ENCODE data around the gene TTC34.

TTC34 gene

DNA sequence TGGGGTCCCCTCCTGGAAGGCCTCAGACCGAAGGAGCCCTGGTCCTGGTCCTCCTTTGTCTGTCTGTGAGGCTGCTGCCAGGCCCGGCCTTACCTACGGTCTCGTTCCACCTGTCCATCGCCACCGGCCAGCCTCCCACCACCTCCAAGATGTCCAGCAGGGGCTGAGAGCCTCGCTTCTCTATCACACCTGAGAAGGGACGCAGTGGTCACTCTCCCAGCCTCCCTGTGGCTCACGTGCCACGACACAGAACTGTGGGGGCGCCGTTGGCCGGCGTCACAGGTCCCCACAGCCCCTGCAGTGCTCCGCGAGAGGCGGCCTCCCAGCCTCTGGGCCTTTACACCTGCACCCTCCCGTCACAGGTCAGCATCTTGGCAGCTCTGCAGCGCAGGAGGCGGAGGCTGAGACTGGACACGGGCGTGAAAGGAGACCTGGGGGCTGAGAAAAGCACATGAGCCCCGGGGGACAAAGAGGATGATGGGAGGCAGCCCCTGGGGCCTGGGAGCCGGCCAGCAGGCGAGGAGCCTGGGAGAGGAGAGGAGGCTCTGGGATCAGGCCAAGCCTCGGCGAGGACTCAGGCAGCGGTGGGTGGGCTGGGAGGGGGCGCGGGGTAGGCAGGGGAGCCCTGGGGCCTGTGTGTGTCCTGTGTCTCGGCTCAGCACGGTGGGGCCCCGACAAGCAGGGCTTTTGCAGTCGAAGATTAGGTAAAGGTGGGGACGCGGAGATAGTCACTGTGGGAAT lies 194.4 kb downstream of the TTC34 start:
- Histone ChIP-seq H3K4me1 (ENCODE audit: insufficient read depth, low read length, severe bottlenecking) (no peaks in the 10 kb centered on the region), H3K4me2 (ENCODE audit: low read length) (no peak overlapping the region), H2AFZ (ENCODE audit: low read length) (no peak overlapping the region), H3K36me3 (ENCODE audit: insufficient read depth, low read length) (no peaks in the 10 kb centered on the region), H3K9ac (ENCODE audit: low read length) (no peak overlapping the region), H3K27ac (ENCODE audit: low read depth, low read length, poor library complexity, severe bottlenecking) (no peak overlapping the region), H3K9me3 (ENCODE audit: low read length) (no peaks in the 10 kb centered on the region), H4K20me1 (ENCODE audit: insufficient read depth, low read length) (no peaks in the 10 kb centered on the region), H3K9me2 (ENCODE audit: low read depth, low read length) (no peaks in the 10 kb centered on the region), H3F3A (ENCODE audit: insufficient read depth, low read length) (no peaks in the 10 kb centered on the region), H3K4me3 (ENCODE audit: low read depth, low read length, poor library complexity, severe bottlenecking) (no peak overlapping the region), H3K79me2 (ENCODE audit: insufficient read depth, low read length) (no peaks in the 10 kb centered on the region), H3K27me3 (ENCODE audit: insufficient read depth, low read length) (peaks cover 9% of the 10 kb centered on the region; the same call in 1 of the 2 replicates)
- TF ChIP-seq, protein P1, sequence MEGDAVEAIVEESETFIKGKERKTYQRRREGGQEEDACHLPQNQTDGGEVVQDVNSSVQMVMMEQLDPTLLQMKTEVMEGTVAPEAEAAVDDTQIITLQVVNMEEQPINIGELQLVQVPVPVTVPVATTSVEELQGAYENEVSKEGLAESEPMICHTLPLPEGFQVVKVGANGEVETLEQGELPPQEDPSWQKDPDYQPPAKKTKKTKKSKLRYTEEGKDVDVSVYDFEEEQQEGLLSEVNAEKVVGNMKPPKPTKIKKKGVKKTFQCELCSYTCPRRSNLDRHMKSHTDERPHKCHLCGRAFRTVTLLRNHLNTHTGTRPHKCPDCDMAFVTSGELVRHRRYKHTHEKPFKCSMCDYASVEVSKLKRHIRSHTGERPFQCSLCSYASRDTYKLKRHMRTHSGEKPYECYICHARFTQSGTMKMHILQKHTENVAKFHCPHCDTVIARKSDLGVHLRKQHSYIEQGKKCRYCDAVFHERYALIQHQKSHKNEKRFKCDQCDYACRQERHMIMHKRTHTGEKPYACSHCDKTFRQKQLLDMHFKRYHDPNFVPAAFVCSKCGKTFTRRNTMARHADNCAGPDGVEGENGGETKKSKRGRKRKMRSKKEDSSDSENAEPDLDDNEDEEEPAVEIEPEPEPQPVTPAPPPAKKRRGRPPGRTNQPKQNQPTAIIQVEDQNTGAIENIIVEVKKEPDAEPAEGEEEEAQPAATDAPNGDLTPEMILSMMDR (IDR thresholded peaks at IDR 0.05; ENCODE audit: low read length) = no peak
- no peak for TF ChIP-seq EZH2 (IDR thresholded peaks at IDR 0.05; ENCODE audit: borderline replicate concordance, low read length)

DNA sequence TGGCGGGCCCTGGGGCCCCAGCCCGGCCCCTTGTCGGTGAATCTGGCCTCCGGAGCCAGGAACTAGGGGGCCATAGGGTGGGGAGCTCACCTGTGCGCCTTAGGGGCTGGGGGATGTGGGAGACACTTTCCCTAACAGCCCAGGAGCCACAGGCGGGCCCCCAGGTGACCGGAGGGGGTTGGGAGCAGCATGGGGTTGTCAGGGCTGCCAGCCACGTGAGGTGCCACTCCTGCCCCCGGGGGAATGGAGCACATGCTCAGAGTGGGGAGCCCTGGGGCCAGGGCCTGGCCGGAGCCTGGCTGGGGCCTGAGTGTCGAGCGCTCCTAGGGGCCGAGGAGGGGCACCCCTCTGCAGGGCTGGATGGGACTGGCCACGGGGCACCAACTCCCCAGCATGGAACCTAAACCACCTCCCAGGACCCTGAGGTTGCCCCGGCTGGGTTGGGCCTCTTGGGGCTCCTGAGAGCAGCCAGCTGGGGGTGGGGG lies 195.1 kb downstream of the TTC34 start:
- no peak overlapping the region for H3K4me3 ChIP-seq (ENCODE audit: low read depth, low read length, poor library complexity, severe bottlenecking)
- no peaks in the 10 kb centered on the region for H3K9me2 ChIP-seq (ENCODE audit: low read depth, low read length)
- H2AFZ ChIP-seq (ENCODE audit: low read length) = no peak overlapping the region
- H3K4me1 ChIP-seq (ENCODE audit: insufficient read depth, low read length, severe bottlenecking) = no peaks in the 10 kb centered on the region
- peaks cover 9% of the 10 kb centered on the region; the same call in 1 of the 2 replicates for H3K27me3 ChIP-seq (ENCODE audit: insufficient read depth, low read length)
- H3K36me3 ChIP-seq (ENCODE audit: insufficient read depth, low read length) = no peaks in the 10 kb centered on the region
- H3K27ac ChIP-seq (ENCODE audit: low read depth, low read length, poor library complexity, severe bottlenecking) = no peak overlapping the region
- no peaks in the 10 kb centered on the region for H3K79me2 ChIP-seq (ENCODE audit: insufficient read depth, low read length)
- H3K4me2 ChIP-seq (ENCODE audit: low read length) = no peak overlapping the region
- H4K20me1 ChIP-seq (ENCODE audit: insufficient read depth, low read length) = no peaks in the 10 kb centered on the region
- no peaks in the 10 kb centered on the region for H3F3A ChIP-seq (ENCODE audit: insufficient read depth, low read length)
- TF ChIP-seq, protein P1 (IDR thresholded peaks at IDR 0.05; ENCODE audit: low read length) = no peak
- no peak for TF ChIP-seq EZH2 (IDR thresholded peaks at IDR 0.05; ENCODE audit: borderline replicate concordance, low read length)
- H3K9me3 ChIP-seq (ENCODE audit: low read length) = no peaks in the 10 kb centered on the region
- no peak overlapping the region for H3K9ac ChIP-seq (ENCODE audit: low read length)

DNA sequence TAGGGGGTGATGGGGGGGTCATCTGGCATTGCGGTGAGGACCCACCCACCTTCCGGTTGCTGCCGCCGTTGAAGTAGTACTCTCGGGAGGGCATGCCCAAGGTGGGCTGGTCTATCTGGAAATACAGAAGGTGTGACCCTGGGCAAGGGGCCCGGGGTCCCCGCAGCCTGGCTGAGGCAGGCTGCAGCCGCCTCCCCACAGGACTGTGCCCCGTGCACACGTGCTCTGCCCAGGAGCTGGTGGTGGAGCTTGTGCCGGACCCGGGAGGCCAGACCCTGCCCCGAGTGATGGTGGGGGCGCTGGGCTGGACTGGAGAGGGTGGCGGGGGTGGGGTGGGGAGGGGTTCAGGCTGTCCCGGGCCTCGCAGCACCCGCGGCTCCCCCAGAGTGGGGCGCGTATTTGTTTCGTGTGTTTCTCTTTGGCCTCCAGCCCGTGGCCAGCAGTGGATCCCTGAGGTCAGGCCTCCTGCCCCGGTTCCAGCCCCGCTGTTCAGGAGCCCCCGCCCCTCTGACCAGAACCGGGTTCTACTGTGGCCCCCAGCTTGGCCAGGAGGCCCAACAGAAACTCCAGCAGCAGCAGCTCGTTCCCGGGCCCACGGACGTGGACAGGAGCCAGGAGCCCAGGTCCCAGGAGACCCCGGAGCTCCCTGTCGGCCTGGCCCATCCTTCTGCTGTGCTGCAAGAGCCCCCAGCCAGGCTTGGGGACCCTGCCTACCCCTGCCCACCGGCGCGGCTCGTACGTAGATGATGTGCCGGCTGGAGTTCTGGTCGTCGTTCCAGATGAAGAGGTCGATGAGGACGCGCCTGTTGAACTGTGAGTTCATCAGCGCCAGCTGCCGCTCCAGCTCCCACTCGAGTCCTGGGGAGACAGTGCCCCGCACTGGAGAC lies 195.7 kb downstream of the TTC34 start:
- no peaks in the 10 kb centered on the region for H3K36me3 ChIP-seq (ENCODE audit: insufficient read depth, low read length)
- H3K9ac ChIP-seq (ENCODE audit: low read length) = no peak overlapping the region
- no peaks in the 10 kb centered on the region for H3F3A ChIP-seq (ENCODE audit: insufficient read depth, low read length)
- no peaks in the 10 kb centered on the region for H3K4me1 ChIP-seq (ENCODE audit: insufficient read depth, low read length, severe bottlenecking)
- TF ChIP-seq EZH2 (IDR thresholded peaks at IDR 0.05; ENCODE audit: borderline replicate concordance, low read length) = no peak
- TF ChIP-seq, protein P1 (IDR thresholded peaks at IDR 0.05; ENCODE audit: low read length) = no peak
- H3K27me3 ChIP-seq (ENCODE audit: insufficient read depth, low read length) = peaks cover 9% of the 10 kb centered on the region; the same call in 1 of the 2 replicates
- no peaks in the 10 kb centered on the region for H3K9me3 ChIP-seq (ENCODE audit: low read length)
- H3K9me2 ChIP-seq (ENCODE audit: low read depth, low read length) = no peaks in the 10 kb centered on the region
- no peak overlapping the region for H3K4me2 ChIP-seq (ENCODE audit: low read length)
- no peak overlapping the region for H3K4me3 ChIP-seq (ENCODE audit: low read depth, low read length, poor library complexity, severe bottlenecking)
- H3K79me2 ChIP-seq (ENCODE audit: insufficient read depth, low read length) = no peaks in the 10 kb centered on the region
- no peaks in the 10 kb centered on the region for H4K20me1 ChIP-seq (ENCODE audit: insufficient read depth, low read length)
- no peak overlapping the region for H3K27ac ChIP-seq (ENCODE audit: low read depth, low read length, poor library complexity, severe bottlenecking)
- H2AFZ ChIP-seq (ENCODE audit: low read length) = no peak overlapping the region
